Mucosa of descending colon (tissue), 3 donors: Measurements from ENCODE around the gene OLFML1. TPM values are rescaled to one million over a fixed set of nuclear protein-coding genes. Genes with fewer than 3 reads are reported as not detected.

Source experiments
- ATAC-seq: fragments of 200-7000 bp; cut with Tn5 transposase; one replicate; pipeline ENCODE4 v1.9.1; 2020; ENCODE audit warnings: mild to moderate bottlenecking, moderate library complexity
- DNase-seq, 3 donors: peaks; one replicate each; pipeline ENCODE4 v3.0.0-alpha.2; 2020
- H3K36me3 ChIP-seq: fragments of 200-600 bp; one replicate; pipeline ENCODE4 v1.8.0; 2021; ENCODE audit warnings: low read depth, mild to moderate bottlenecking
- H3K4me1 ChIP-seq: fragments of 200-600 bp; one replicate; pipeline ENCODE4 v1.8.0; 2021; ENCODE audit warnings: low read depth, mild to moderate bottlenecking
- H3K4me3 ChIP-seq: fragments of 200-600 bp; one replicate; pipeline ENCODE4 v1.8.0; 2021; ENCODE audit warnings: mild to moderate bottlenecking
- H3K9me3 ChIP-seq: fragments of 200-600 bp; one replicate; pipeline ENCODE4 v1.8.0; 2021; ENCODE audit warnings: mild to moderate bottlenecking
- intact Hi-C, 2 donors: fragments of 100-400 bp; cut with DNase I in 1 of 2; cut with micrococcal nuclease in 1 of 2; formaldehyde crosslinking; loops; one replicate each; pipeline versions ENCODE4 v1.11.0 to v1.11.1; 2022; cut with DNase I, micrococcal nuclease
- total RNA-seq, 3 donors: library from RNA; stranded (reverse); fragmentation: NEBNext Ultra II Directional in 2 of 3; extraction: Animal tissue kit (Norgen Biotek cat#: 25700) in 2 of 3; gene quantifications; one replicate each; pipeline versions ENCODE4 v1.2.1 to v1.2.4, GENCODE V29; 2021 to 2023
- TF ChIP-seq, protein P1 (sequence below): fragments of 200-600 bp; IDR thresholded peaks from one replicate; pipeline ENCODE4 v1.8.0; 2022; ENCODE audit warnings: antibody characterized with exemption, mild to moderate bottlenecking
- donor health status: DM: no; HTN: no; CAD: no; lungs with moderate emphysema.
- donor health status: DM: no; HTN: no; CAD: no.
- donor health status: DM: no; HTN: yes; CAD: no.

The OLFML1 gene
- total RNA-seq, 3 donors from 2014 or later = 2.1 to 11.2 (median 5.2) TPM

DNA sequence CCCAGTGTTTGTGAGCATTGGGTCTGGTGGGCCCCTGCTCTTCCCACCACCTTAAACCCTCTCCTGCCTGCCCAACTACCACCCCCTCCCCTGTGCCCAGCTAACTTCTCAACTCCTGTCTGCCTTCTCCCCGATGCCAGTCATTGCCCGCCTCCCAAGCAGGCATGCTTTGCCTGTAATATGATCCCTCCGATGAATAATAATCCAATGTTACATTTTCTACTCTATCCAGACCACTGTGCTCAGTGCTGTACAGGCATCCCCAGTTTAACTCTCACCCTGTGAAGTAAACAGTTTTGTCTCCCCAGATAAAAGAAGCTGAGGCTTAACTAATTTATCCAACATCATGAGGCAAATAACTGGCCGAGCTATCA, 35.5 kb upstream of the OLFML1 start:
- no peak for DNase-seq
- Histone ChIP-seq H3K4me3 (no peak overlapping the region), H3K36me3 (no peaks in the 10 kb centered on the region), H3K9me3 (no peaks in the 10 kb centered on the region), H3K4me1 (no peaks in the 10 kb centered on the region)
- ATAC-seq = no peak
- intact Hi-C loops = loop anchor here in 1 of 2 donors (10.0 kb wide), 1 partner anchor 355 kb away; no protein-coding TSS in a partner anchor
- TF ChIP-seq, protein P1, sequence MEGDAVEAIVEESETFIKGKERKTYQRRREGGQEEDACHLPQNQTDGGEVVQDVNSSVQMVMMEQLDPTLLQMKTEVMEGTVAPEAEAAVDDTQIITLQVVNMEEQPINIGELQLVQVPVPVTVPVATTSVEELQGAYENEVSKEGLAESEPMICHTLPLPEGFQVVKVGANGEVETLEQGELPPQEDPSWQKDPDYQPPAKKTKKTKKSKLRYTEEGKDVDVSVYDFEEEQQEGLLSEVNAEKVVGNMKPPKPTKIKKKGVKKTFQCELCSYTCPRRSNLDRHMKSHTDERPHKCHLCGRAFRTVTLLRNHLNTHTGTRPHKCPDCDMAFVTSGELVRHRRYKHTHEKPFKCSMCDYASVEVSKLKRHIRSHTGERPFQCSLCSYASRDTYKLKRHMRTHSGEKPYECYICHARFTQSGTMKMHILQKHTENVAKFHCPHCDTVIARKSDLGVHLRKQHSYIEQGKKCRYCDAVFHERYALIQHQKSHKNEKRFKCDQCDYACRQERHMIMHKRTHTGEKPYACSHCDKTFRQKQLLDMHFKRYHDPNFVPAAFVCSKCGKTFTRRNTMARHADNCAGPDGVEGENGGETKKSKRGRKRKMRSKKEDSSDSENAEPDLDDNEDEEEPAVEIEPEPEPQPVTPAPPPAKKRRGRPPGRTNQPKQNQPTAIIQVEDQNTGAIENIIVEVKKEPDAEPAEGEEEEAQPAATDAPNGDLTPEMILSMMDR = no peak

DNA sequence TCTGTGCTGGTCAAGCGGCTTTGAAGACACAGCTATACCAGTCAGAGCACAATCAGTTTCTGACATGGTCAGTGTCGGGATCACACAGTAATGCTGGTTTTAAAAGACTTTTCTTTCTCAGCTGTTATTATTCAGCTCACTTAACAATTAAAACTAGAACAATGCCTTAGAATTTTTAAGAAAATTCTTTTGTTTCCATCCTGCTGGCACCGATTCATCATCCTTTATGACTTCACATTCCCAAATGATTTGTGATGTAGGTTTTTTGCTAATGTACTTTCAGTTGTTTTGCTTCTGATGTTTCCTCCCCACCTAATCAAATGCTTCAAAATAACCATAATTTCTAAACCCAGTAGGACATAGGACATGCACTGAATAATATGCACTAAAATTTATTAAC, 34.5 kb upstream of the OLFML1 start:
- DNase-seq (no peak), ATAC-seq (no peak)
- intact Hi-C loops = no loop called here
- H3K36me3 ChIP-seq = no peaks in the 10 kb centered on the region
- H3K4me3 ChIP-seq = no peak overlapping the region
- no peaks in the 10 kb centered on the region for H3K4me1 ChIP-seq
- no peaks in the 10 kb centered on the region for H3K9me3 ChIP-seq
- TF ChIP-seq, protein P1 = no peak

DNA sequence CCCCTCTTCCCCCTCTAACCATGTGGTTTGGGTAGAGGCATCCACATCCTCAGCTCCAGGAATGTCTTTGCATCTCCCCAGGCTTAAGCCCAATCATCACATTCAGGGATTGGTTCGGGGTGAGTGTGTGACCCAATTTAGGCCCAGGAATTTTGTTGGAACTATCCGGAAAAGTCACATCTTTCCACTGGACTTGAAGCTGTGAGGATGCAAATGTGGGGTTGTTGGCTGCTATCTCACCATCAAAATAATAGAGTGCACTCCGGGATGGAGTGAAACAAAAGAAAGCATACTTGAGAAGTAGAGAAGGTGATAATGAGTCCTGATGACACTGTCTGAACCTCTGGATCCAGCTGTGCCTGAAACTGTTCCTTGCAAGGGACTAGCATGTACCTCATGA, 33.8 kb upstream of the OLFML1 start:
- intact Hi-C loops = no loop called here
- ATAC-seq (no peak), DNase-seq (no peak)
- H3K36me3 ChIP-seq = no peaks in the 10 kb centered on the region
- TF ChIP-seq, protein P1 = no peak
- no peaks in the 10 kb centered on the region for H3K9me3 ChIP-seq
- H3K4me3 ChIP-seq = no peak overlapping the region
- H3K4me1 ChIP-seq = no peaks in the 10 kb centered on the region

DNA sequence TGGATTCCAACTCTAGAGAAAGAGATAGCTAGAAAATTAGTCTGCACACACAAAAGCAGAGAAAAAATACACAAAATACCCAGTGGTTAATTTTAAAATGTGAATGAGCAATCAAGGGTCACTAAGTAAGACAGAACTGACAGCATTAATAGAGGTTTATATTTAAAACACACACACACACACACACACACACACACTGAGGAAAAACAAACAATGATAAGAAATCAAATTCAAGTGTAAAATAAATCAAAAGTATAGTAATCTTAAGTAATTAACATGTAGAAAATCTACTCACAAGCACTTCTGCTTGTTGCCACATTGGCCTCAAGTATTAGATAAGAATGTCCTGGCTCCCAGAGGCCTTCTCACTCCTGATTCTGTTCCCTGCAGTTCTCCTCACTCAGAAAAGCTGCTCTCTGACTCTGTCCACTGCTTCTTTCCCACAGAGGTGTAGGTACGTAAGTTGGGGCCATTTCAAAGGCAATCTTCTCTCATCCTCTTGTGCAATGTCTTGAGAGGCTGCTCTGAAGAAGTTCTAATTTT, 33.3 kb upstream of the OLFML1 start:
- H3K9me3 ChIP-seq = no peaks in the 10 kb centered on the region
- intact Hi-C loops = no loop called here
- ATAC-seq (no peak), DNase-seq (no peak)
- H3K4me1 ChIP-seq = no peaks in the 10 kb centered on the region
- no peaks in the 10 kb centered on the region for H3K36me3 ChIP-seq
- TF ChIP-seq, protein P1 = no peak
- no peak overlapping the region for H3K4me3 ChIP-seq

DNA sequence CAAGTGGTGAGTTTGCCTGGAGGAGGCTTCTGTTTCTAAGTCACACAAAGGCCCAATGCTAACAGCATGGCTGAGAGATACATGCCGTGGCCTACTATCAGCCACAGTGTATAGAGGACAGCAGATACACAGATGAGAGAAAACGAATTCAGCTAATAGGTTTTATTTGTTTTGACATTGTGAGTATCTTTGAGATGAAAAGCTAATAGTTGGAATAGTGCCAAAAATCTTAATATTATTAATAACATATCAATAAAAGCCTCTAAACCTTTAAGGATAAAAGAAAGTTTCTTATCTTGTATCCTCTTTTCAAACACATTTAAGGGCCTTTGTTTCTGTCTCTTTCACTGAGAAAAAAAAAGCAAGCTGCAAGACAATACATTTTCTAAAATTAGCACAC, 30.5 kb upstream of the OLFML1 start:
- TF ChIP-seq, protein P1 = no peak
- intact Hi-C loops = no loop called here

DNA sequence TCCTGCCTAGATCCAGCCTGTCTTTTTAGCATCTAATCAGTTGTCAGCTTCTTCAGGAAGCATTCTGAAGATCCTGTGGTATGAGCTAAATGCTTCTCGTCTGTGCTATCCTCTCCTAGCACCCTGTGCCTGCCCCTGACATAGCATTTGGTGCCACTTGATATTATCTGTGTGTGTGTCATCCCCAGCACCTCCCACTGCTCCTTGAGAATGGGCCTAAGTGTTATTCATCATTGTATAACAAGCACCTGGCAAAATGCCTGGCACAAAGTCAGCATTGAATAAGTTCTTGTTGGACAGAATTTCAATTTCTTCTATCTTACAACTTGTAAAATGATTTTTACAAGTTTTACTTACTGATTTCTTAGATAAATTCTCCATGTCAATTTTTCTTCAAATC, 28.1 kb upstream of the OLFML1 start:
- H3K4me1 ChIP-seq = no peaks in the 10 kb centered on the region
- no peaks in the 10 kb centered on the region for H3K36me3 ChIP-seq
- TF ChIP-seq, protein P1 = no peak
- intact Hi-C loops = no loop called here
- no peaks in the 10 kb centered on the region for H3K9me3 ChIP-seq
- DNase-seq = no peak
- H3K4me3 ChIP-seq = no peak overlapping the region
- ATAC-seq = no peak

More for the DNA sequence above, 30.5 kb upstream of the OLFML1 start:
- DNase-seq (no peak), ATAC-seq (no peak)
- Histone ChIP-seq H3K36me3 (no peaks in the 10 kb centered on the region), H3K4me1 (no peaks in the 10 kb centered on the region), H3K9me3 (no peaks in the 10 kb centered on the region), H3K4me3 (no peak overlapping the region)
